Stimulated activated naive CD8-positive, alpha-beta T cell treated with anti-CD3 and anti-CD28 coated beads, Interleukin-15, Interleukin-2, amounts not matched to agents 100 U/mL and 50 U/mL, for 24 hours (primary cell): ENCODE results near the gene GPR61.

Experiments
- ATAC-seq: fragments of 150-1000 bp; cut with Tn5 transposase; one replicate; pipeline ENCODE4 v1.10.0; 2021
- DNase-seq: peaks from one replicate; pipeline ENCODE4 v3.0.0; 2021

The GPR61 gene

GRCh38 chr1:109535971-109536491 is 3.6 kb upstream of the GPR61 start:
- DNase-seq = no peak
- no peak for ATAC-seq

GRCh38 chr1:109537450-109538178 is 2.1 kb upstream of the GPR61 start:
- ATAC-seq (no peak), DNase-seq (no peak)

GRCh38 chr1:109538827-109539555 is 681 bp upstream of the GPR61 start:
- no peak for DNase-seq
- ATAC-seq = no peak

- DNase-seq (no peak), ATAC-seq (no peak)
Observed at GRCh38 chr1:109541102-109541501, 1.4 kb downstream of the GPR61 start.

GRCh38 chr1:109542657-109543056 is 3.0 kb downstream of the GPR61 start:
- DNase-seq (no peak), ATAC-seq (no peak)

GRCh38 chr1:109543283-109543987 is 3.8 kb downstream of the GPR61 start:
- DNase-seq = no peak
- ATAC-seq = no peak

GRCh38 chr1:109543988-109544735 is 4.5 kb downstream of the GPR61 start:
- no peak for DNase-seq

GRCh38 chr1:109546311-109547109 is 6.8 kb downstream of the GPR61 start:
- DNase-seq = peak; percentile 93
- ATAC-seq = peak; percentile 58

More at GRCh38 chr1:109543988-109544735, 4.5 kb downstream of the GPR61 start:
- ATAC-seq = no peak

- DNase-seq (peak; percentile 31), ATAC-seq (peak; percentile 1)
Observed at GRCh38 chr1:109547463-109548320, 8.0 kb downstream of the GPR61 start.

- ATAC-seq = peak; percentile 97
- DNase-seq = peak; percentile 93
Observed at GRCh38 chr1:109548321-109549267, 8.9 kb downstream of the GPR61 start, which contains the start of gene GNAI3. GNAI3 (plus strand) TSS chr1:109548615; CDS start chr1:109548721, 106 bp downstream.

- no peak for ATAC-seq
- no peak for DNase-seq
Observed at GRCh38 chr1:109556563-109556962, 16.9 kb downstream of the GPR61 start.

- DNase-seq (no peak), ATAC-seq (no peak)
Observed at GRCh38 chr1:109557520-109557919, 17.8 kb downstream of the GPR61 start.

- DNase-seq (no peak), ATAC-seq (no peak)
Observed at GRCh38 chr1:109559995-109560394, 20.3 kb downstream of the GPR61 start.

GRCh38 chr1:109564194-109564878 is 24.7 kb downstream of the GPR61 start:
- DNase-seq (no peak), ATAC-seq (no peak)

GRCh38 chr1:109565241-109565640 is 25.6 kb downstream of the GPR61 start:
- no peak for ATAC-seq
- no peak for DNase-seq

GRCh38 chr1:109566982-109567381 is 27.3 kb downstream of the GPR61 start:
- ATAC-seq (no peak), DNase-seq (no peak)

- ATAC-seq (no peak), DNase-seq (no peak)
Observed at GRCh38 chr1:109567877-109568672, 28.4 kb downstream of the GPR61 start.
